Stimulated activated CD8-positive, alpha-beta memory T cell treated with anti-CD3 and anti-CD28 coated beads, Interleukin-4, amount 100 ng/mL, for 48 hours (primary cell): ENCODE data around the gene COL13A1.

Experiments
- DNase-seq: peaks from one replicate; pipeline ENCODE4 v3.0.0-alpha.2; 2020

COL13A1 gene

GRCh38 chr10:69848454-69848853 lies 46.7 kb downstream of the COL13A1 start:
- DNase-seq = no peak

GRCh38 chr10:69849825-69850224 lies 48.1 kb downstream of the COL13A1 start:
- DNase-seq = no peak

GRCh38 chr10:69850440-69850839 lies 48.7 kb downstream of the COL13A1 start:
- DNase-seq = no peak

- DNase-seq = no peak
These were observed 49.6 kb downstream of the COL13A1 start for GRCh38 chr10:69851306-69851705.

GRCh38 chr10:69853064-69853463 lies 51.4 kb downstream of the COL13A1 start:
- DNase-seq = no peak

GRCh38 chr10:69854511-69855345 lies 53.0 kb downstream of the COL13A1 start:
- DNase-seq = no peak

GRCh38 chr10:69855346-69856111 lies 53.8 kb downstream of the COL13A1 start:
- DNase-seq = no peak

GRCh38 chr10:69856601-69857166 lies 55.0 kb downstream of the COL13A1 start:
- no peak for DNase-seq

GRCh38 chr10:69858201-69858600 lies 56.5 kb downstream of the COL13A1 start:
- no peak for DNase-seq

GRCh38 chr10:69860271-69860670 lies 58.6 kb downstream of the COL13A1 start:
- no peak for DNase-seq

GRCh38 chr10:69861251-69862240 lies 59.8 kb downstream of the COL13A1 start:
- no peak for DNase-seq

- no peak for DNase-seq
These were observed 61.3 kb downstream of the COL13A1 start for GRCh38 chr10:69862882-69863530.

GRCh38 chr10:69863580-69863979 lies 61.9 kb downstream of the COL13A1 start:
- DNase-seq = no peak

GRCh38 chr10:69864321-69864720 lies 62.6 kb downstream of the COL13A1 start:
- DNase-seq = no peak

- no peak for DNase-seq
These were observed 63.7 kb downstream of the COL13A1 start for GRCh38 chr10:69865450-69865849.

GRCh38 chr10:69866246-69866687 lies 64.6 kb downstream of the COL13A1 start:
- no peak for DNase-seq

- no peak for DNase-seq
These were observed 65.2 kb downstream of the COL13A1 start for GRCh38 chr10:69866688-69867461.

- DNase-seq = no peak
These were observed 66.2 kb downstream of the COL13A1 start for GRCh38 chr10:69867699-69868558.

GRCh38 chr10:69868821-69869220 lies 67.1 kb downstream of the COL13A1 start:
- DNase-seq = no peak
